NT2/D1 (cell line): ENCODE data around the gene BACH2.

Source experiments
- DNase-seq: peaks from one replicate; pipeline ENCODE4 v3.0.0-alpha.2; 2011; ENCODE audit warnings: low read depth, low spot score
- H3K27me3 ChIP-seq: 2 replicates; pipeline ENCODE4 v1.6.0; 2011; ENCODE audit warnings: mild to moderate bottlenecking; ENCODE audit not compliant: insufficient read length, insufficient read depth
- H3K36me3 ChIP-seq: 2 replicates; pipeline ENCODE4 v1.6.1; 2011; ENCODE audit warnings: mild to moderate bottlenecking, low read length, mixed read lengths; ENCODE audit not compliant: insufficient read depth, insufficient read length
- H3K4me1 ChIP-seq: 2 replicates; pipeline ENCODE4 v1.5.1; 2011; ENCODE audit not compliant: insufficient read depth, insufficient read length
- H3K4me3 ChIP-seq: 2 replicates; pipeline ENCODE4 v1.5.1; 2011; ENCODE audit warnings: low read depth; ENCODE audit not compliant: insufficient read length
- H3K9ac ChIP-seq: 2 replicates; pipeline ENCODE4 v1.6.0; 2011; ENCODE audit warnings: low read depth; ENCODE audit not compliant: insufficient read length
- H3K9me3 ChIP-seq: 2 replicates; pipeline ENCODE4 v1.5.1; 2011; ENCODE audit warnings: mild to moderate bottlenecking, low read length; ENCODE audit not compliant: insufficient read depth
- SUZ12 ChIP-seq: IDR thresholded peaks from 2 replicates; pipeline ENCODE4 v1.6.1; 2011; ENCODE audit not compliant: insufficient read length, insufficient read depth; ENCODE audit errors: extremely low read depth
- YY1 ChIP-seq: IDR thresholded peaks from 2 replicates; pipeline ENCODE4 v1.6.1; 2011; ENCODE audit not compliant: insufficient read length, insufficient read depth
- ZNF274 ChIP-seq: IDR thresholded peaks from 2 replicates; pipeline ENCODE4 v1.6.1; 2011; ENCODE audit warnings: mild to moderate bottlenecking, low read depth, low read length

Gene BACH2

GRCh38 chr6:89989742-89990141, 306.9 kb downstream of the BACH2 start:
- TF ChIP-seq ZNF274 (no peak), YY1 (no peak)
- H3K4me3 ChIP-seq = no peak overlapping the region
- H3K9me3 ChIP-seq = no peaks in the 10 kb centered on the region
- H3K9ac ChIP-seq = no peak overlapping the region
- DNase-seq = no peak
- H3K4me1 ChIP-seq = peaks cover 3% of the 10 kb centered on the region
- no peaks in the 10 kb centered on the region for H3K36me3 ChIP-seq
- H3K27me3 ChIP-seq = no peaks in the 10 kb centered on the region

GRCh38 chr6:89987830-89988229, 308.8 kb downstream of the BACH2 start:
- H3K4me1 ChIP-seq = peaks cover 3% of the 10 kb centered on the region
- TF ChIP-seq YY1 (no peak), ZNF274 (no peak), SUZ12 (no peak)
- no peaks in the 10 kb centered on the region for H3K27me3 ChIP-seq
- no peak overlapping the region for H3K9ac ChIP-seq
- no peaks in the 10 kb centered on the region for H3K9me3 ChIP-seq
- H3K4me3 ChIP-seq = no peak overlapping the region
- no peaks in the 10 kb centered on the region for H3K36me3 ChIP-seq
- no peak for DNase-seq

GRCh38 chr6:89987140-89987539, 309.5 kb downstream of the BACH2 start:
- DNase-seq = no peak
- Histone ChIP-seq H3K4me3 (no peak overlapping the region), H3K27me3 (no peaks in the 10 kb centered on the region), H3K9ac (no peak overlapping the region), H3K9me3 (no peaks in the 10 kb centered on the region), H3K36me3 (no peaks in the 10 kb centered on the region), H3K4me1 (peaks cover 3% of the 10 kb centered on the region)
- no peak for TF ChIP-seq YY1
- TF ChIP-seq ZNF274 = no peak
- TF ChIP-seq SUZ12 = no peak

- Histone ChIP-seq H3K4me3 (no peak overlapping the region), H3K36me3 (no peaks in the 10 kb centered on the region), H3K9ac (no peak overlapping the region), H3K27me3 (no peaks in the 10 kb centered on the region), H3K4me1 (peaks cover 3% of the 10 kb centered on the region), H3K9me3 (no peaks in the 10 kb centered on the region)
- no peak for DNase-seq
- TF ChIP-seq ZNF274 = no peak
- no peak for TF ChIP-seq SUZ12
- no peak for TF ChIP-seq YY1
Measured at GRCh38 chr6:89986650-89987074, 310.0 kb downstream of the BACH2 start.

- no peak for DNase-seq
- H3K9me3 ChIP-seq = no peaks in the 10 kb centered on the region
- H3K36me3 ChIP-seq = no peaks in the 10 kb centered on the region
- H3K9ac ChIP-seq = no peak overlapping the region
- H3K4me1 ChIP-seq = peaks cover 3% of the 10 kb centered on the region
- no peaks in the 10 kb centered on the region for H3K27me3 ChIP-seq
- no peak overlapping the region for H3K4me3 ChIP-seq
- TF ChIP-seq SUZ12 (no peak), YY1 (no peak), ZNF274 (no peak)
Measured at GRCh38 chr6:89985751-89986493, 310.7 kb downstream of the BACH2 start.

DNA sequence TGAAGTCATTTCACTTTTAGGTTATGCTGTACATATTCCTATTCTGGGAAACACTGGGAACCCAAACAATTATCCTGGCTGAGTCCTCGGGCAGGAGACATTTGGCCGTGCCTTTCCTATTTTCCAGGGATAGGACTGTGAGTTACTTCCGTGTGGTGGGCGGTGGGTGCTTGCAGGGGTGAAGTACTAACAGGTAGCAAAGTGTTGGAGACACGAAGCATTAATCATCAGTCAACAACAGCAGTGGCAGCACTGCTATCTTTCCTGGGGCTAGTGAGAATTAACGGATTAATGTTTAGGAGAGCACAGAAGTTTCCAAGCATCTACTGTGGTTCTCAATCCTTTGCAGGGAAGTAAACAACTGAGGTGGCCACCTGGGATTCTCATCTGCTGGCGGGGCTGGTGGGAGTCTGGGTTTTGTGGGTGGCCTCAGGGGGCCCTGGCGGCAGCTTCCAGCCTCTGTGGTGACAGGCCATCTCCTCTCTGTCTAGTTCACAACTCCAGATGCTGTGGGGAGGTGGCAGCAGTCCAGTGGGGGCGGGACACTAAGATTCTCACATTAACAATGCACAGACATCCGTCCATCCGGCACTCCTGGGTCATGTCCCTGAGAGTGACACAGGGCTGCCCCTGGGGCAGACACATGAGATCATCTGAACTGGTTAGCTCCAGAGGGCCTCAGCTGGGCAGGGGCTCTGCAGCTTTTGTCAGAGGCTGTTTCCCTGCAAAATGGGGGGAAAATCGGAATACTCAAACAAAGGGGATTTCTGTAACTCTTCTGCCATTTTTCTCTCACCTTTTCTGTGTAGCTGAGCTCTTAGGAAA, 311.5 kb downstream of the BACH2 start:
- TF ChIP-seq YY1 (no peak), ZNF274 (no peak), SUZ12 (no peak)
- H3K4me3 ChIP-seq = no peak overlapping the region
- peaks cover 3% of the 10 kb centered on the region for H3K4me1 ChIP-seq
- H3K36me3 ChIP-seq = no peaks in the 10 kb centered on the region
- no peaks in the 10 kb centered on the region for H3K27me3 ChIP-seq
- no peak for DNase-seq
- H3K9ac ChIP-seq = no peak overlapping the region
- H3K9me3 ChIP-seq = no peaks in the 10 kb centered on the region

- TF ChIP-seq ZNF274 = no peak
- no peak for TF ChIP-seq SUZ12
- TF ChIP-seq YY1 = no peak
- Histone ChIP-seq H3K9me3 (no peaks in the 10 kb centered on the region), H3K36me3 (no peaks in the 10 kb centered on the region)
Measured at GRCh38 chr6:89980353-89980752, 316.3 kb downstream of the BACH2 start.

More at GRCh38 chr6:89980353-89980752, 316.3 kb downstream of the BACH2 start:
- DNase-seq = no peak
- no peaks in the 10 kb centered on the region for H3K4me1 ChIP-seq
- H3K9ac ChIP-seq = no peak overlapping the region
- H3K27me3 ChIP-seq = no peaks in the 10 kb centered on the region
- no peak overlapping the region for H3K4me3 ChIP-seq
